WERI-Rb-1 (cell line): ENCODE measurements around the gene ST6GALNAC3.
"Not testable (repeated sequence)": the region's sequence is repeated elsewhere in the genome, so short reads cannot be mapped to it uniquely, and the experiment has no call there.

Experiments
- DNase-seq: peaks from one replicate; pipeline ENCODE4 v3.0.0-alpha.2; 2020
- H3K27ac ChIP-seq: fragments of 250-450 bp; sonication (Bioruptor Pico); 2 replicates; pipeline ENCODE4 v1.5.1; 2020; ENCODE audit warnings: mild to moderate bottlenecking, moderate library complexity
- H3K27me3 ChIP-seq: fragments of 250-450 bp; sonication (Bioruptor Pico); 2 replicates; pipeline ENCODE4 v1.5.1; 2021; ENCODE audit warnings: mild to moderate bottlenecking, low read depth, moderate library complexity; ENCODE audit not compliant: insufficient read depth, severe bottlenecking
- H3K36me3 ChIP-seq: fragments of 250-450 bp; sonication (Bioruptor Pico); 2 replicates; pipeline ENCODE4 v1.5.1; 2020; ENCODE audit warnings: mild to moderate bottlenecking, moderate library complexity
- H3K4me3 ChIP-seq: 2 replicates; pipeline ENCODE4 v1.5.1; 2011; ENCODE audit warnings: low read depth, mild to moderate bottlenecking, control low read depth, low read length
- H3K9me3 ChIP-seq: fragments of 250-450 bp; sonication (Bioruptor Pico); 2 replicates; pipeline ENCODE4 v1.5.1; 2021; ENCODE audit warnings: mild to moderate bottlenecking, moderate library complexity; ENCODE audit not compliant: severe bottlenecking
- TF ChIP-seq, protein P1 (sequence below): IDR thresholded peaks from 2 replicates; pipeline ENCODE4 v1.5.1; 2011; ENCODE audit warnings: low read depth, mild to moderate bottlenecking, control low read depth, inconsistent platforms, low read length

The ST6GALNAC3 gene

GRCh38 chr1:76092812-76093211 lies 18.3 kb downstream of the ST6GALNAC3 start:
- no peaks in the 10 kb centered on the region for H3K9me3 ChIP-seq
- no peak overlapping the region for H3K27ac ChIP-seq
- TF ChIP-seq, protein P1, sequence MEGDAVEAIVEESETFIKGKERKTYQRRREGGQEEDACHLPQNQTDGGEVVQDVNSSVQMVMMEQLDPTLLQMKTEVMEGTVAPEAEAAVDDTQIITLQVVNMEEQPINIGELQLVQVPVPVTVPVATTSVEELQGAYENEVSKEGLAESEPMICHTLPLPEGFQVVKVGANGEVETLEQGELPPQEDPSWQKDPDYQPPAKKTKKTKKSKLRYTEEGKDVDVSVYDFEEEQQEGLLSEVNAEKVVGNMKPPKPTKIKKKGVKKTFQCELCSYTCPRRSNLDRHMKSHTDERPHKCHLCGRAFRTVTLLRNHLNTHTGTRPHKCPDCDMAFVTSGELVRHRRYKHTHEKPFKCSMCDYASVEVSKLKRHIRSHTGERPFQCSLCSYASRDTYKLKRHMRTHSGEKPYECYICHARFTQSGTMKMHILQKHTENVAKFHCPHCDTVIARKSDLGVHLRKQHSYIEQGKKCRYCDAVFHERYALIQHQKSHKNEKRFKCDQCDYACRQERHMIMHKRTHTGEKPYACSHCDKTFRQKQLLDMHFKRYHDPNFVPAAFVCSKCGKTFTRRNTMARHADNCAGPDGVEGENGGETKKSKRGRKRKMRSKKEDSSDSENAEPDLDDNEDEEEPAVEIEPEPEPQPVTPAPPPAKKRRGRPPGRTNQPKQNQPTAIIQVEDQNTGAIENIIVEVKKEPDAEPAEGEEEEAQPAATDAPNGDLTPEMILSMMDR = no peak
- H3K4me3 ChIP-seq = no peak overlapping the region
- H3K36me3 ChIP-seq = no peaks in the 10 kb centered on the region
- no peak for DNase-seq
- H3K27me3 ChIP-seq = no peaks in the 10 kb centered on the region

GRCh38 chr1:76093522-76094312 lies 19.2 kb downstream of the ST6GALNAC3 start:
- H3K9me3 ChIP-seq = no peaks in the 10 kb centered on the region
- H3K27me3 ChIP-seq = no peaks in the 10 kb centered on the region
- no peaks in the 10 kb centered on the region for H3K36me3 ChIP-seq
- no peak overlapping the region for H3K4me3 ChIP-seq
- no peak overlapping the region for H3K27ac ChIP-seq
- TF ChIP-seq, protein P1 = no peak
- no peak for DNase-seq

DNA sequence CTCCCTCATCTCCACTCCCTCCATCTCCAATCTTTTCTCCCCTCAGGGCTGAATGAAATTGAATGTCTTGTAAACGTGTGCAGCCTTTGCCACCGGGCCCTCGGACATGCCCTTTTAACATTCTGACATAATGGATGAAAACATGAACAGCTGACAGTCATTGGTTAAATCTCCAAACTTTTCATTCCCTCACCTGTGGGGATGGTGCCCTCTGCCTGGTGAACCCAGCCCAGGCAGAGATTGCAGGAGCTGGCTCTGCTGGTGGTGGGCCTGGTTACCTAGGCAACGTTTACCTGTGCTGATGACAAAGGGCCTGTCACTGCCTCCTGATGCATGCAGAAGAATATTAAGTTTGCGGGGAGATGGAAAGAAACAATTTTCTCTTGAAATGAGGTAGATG lies 21.3 kb downstream of the ST6GALNAC3 start:
- no peak for DNase-seq
- Histone ChIP-seq H3K27me3 (no peaks in the 10 kb centered on the region), H3K4me3 (no peak overlapping the region)

GRCh38 chr1:76097064-76097463 lies 22.5 kb downstream of the ST6GALNAC3 start:
- H3K9me3 ChIP-seq, H3K36me3 ChIP-seq, H3K27ac ChIP-seq, H3K4me3 ChIP-seq, DNase-seq, H3K27me3 ChIP-seq: not testable (repeated sequence)

More for the DNA sequence above, 21.3 kb downstream of the ST6GALNAC3 start:
- no peaks in the 10 kb centered on the region for H3K36me3 ChIP-seq
- H3K27ac ChIP-seq = no peak overlapping the region
- H3K9me3 ChIP-seq = no peaks in the 10 kb centered on the region
- TF ChIP-seq, protein P1 = no peak

DNA sequence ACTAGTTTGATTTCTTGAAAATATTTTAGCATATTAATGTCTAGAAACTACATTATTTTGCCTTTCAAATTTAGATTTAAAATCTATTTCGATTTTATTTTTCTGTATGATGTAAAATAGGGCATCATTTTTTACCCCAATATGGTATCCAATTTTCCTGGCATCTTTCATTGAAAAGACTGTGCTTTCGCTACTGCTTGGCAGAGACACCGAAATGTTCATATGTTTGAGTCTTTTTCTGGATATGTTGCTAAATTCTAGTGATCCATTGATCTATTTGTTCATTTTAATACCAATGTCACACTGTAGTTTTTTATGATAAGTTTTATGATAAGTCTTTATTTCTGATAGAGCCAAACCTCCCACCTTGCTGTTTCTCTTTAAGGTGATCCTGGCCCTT lies 24.3 kb downstream of the ST6GALNAC3 start:
- TF ChIP-seq, protein P1 = no peak
- H3K4me3 ChIP-seq = no peak overlapping the region
- no peak overlapping the region for H3K27ac ChIP-seq
- H3K9me3 ChIP-seq = no peaks in the 10 kb centered on the region
- DNase-seq = no peak
- no peaks in the 10 kb centered on the region for H3K27me3 ChIP-seq
- H3K36me3 ChIP-seq = no peaks in the 10 kb centered on the region

GRCh38 chr1:76101548-76101947 lies 27.0 kb downstream of the ST6GALNAC3 start:
- Histone ChIP-seq H3K36me3 (no peaks in the 10 kb centered on the region), H3K9me3 (no peaks in the 10 kb centered on the region), H3K27me3 (no peaks in the 10 kb centered on the region), H3K4me3 (no peak overlapping the region), H3K27ac (no peak overlapping the region)
- TF ChIP-seq, protein P1 = no peak
- no peak for DNase-seq
